GM12801 (cell line): Measurements from ENCODE around the gene HTR3C.

ENCODE experiments used
- TF ChIP-seq, protein P1 (sequence below): IDR thresholded peaks from one replicate; pipeline ENCODE4 v1.5.1; 2011; ENCODE audit warnings: control low read depth; ENCODE audit not compliant: insufficient read length; ENCODE audit errors: extremely low read depth

HTR3C gene

GRCh38 chr3:184068344-184068743 lies 15.5 kb downstream of the HTR3C start:
- TF ChIP-seq, protein P1, sequence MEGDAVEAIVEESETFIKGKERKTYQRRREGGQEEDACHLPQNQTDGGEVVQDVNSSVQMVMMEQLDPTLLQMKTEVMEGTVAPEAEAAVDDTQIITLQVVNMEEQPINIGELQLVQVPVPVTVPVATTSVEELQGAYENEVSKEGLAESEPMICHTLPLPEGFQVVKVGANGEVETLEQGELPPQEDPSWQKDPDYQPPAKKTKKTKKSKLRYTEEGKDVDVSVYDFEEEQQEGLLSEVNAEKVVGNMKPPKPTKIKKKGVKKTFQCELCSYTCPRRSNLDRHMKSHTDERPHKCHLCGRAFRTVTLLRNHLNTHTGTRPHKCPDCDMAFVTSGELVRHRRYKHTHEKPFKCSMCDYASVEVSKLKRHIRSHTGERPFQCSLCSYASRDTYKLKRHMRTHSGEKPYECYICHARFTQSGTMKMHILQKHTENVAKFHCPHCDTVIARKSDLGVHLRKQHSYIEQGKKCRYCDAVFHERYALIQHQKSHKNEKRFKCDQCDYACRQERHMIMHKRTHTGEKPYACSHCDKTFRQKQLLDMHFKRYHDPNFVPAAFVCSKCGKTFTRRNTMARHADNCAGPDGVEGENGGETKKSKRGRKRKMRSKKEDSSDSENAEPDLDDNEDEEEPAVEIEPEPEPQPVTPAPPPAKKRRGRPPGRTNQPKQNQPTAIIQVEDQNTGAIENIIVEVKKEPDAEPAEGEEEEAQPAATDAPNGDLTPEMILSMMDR = no peak

GRCh38 chr3:184073621-184074020 lies 20.8 kb downstream of the HTR3C start:
- TF ChIP-seq, protein P1 = no peak

DNA sequence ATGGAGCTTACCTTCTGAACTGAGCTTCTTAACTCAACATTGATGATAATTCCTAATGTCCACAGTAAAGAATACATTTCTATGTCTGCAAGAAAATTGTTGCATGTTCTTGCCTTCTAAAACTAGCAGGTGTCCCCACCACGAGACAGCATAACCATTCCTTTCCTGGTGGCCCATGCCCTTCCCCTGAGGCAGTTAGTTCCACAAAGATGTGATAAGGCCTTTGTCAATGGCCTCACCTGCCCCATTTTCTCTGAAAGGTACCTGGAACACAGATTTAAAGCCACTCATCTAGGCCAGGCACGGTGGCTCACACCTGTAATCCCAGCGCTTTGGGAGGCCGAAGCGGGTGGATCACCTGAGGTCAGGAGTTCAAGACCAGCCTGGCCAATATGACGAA lies 23.1 kb downstream of the HTR3C start:
- TF ChIP-seq, protein P1 = no peak

- TF ChIP-seq, protein P1 = no peak
These were observed 25.0 kb downstream of the HTR3C start for GRCh38 chr3:184077881-184078280.

GRCh38 chr3:184078851-184079250 lies 26.0 kb downstream of the HTR3C start:
- TF ChIP-seq, protein P1 = no peak

- TF ChIP-seq, protein P1 = no peak
These were observed 28.4 kb downstream of the HTR3C start for GRCh38 chr3:184081116-184081830.

DNA sequence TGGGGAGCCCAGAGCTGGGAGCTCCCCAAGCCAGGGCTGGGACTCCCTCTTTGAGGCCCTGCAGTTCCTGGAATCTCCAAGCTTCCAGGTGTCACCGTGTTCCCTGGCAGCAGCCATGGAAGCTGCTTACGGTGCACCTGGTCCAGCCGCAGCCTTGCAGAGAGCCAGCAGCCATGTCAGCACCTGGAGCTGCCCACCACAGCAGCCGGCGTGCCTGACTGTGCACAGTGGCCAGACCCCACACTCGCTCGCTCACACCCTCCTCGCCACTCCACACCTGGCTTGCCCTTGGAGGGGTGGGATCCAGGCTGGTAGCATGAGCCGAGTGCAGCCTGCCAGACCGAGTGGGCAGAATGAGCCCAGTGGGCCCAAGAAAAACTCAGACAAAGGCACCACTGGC lies 29.2 kb downstream of the HTR3C start:
- TF ChIP-seq, protein P1 = no peak
